Stimulated activated naive B cell treated with anti-CD40 and anti-IgM and Interleukin-4, amounts not matched to agents 10 μg/mL and 1 μg/mL and 100 μg/mL, for 72 hours (primary cell): Measurements from ENCODE around the gene LRRC4.
A peak's percentile ranks its signal among the peaks of the same experiment; 100 is the strongest.

Source experiments
- ATAC-seq, 2 donors: fragments of 150-1000 bp; cut with Tn5 transposase; replicated peaks; 2 replicates each; pipeline ENCODE4 v1.10.0; 2021; ENCODE audit warnings: moderate library complexity in 1 of 2
- DNase-seq: peaks from one replicate; pipeline ENCODE4 v3.0.0; 2021
- H3K27ac Mint-ChIP-seq: one replicate; pipeline ENCODE4 v1.8.0; 2022; ENCODE audit warnings: mild to moderate bottlenecking, mixed read lengths
- H3K27me3 Mint-ChIP-seq, 2 donors: one replicate each; pipeline ENCODE4 v1.8.0; 2022; ENCODE audit warnings: mixed read lengths in 2 of 2
- H3K36me3 Mint-ChIP-seq, 2 donors: one replicate each; pipeline ENCODE4 v1.8.0; 2022; ENCODE audit warnings: mixed read lengths in 2 of 2, mild to moderate bottlenecking in 1 of 2
- H3K4me1 Mint-ChIP-seq, 2 donors: one replicate each; pipeline ENCODE4 v1.8.0; 2022; ENCODE audit warnings: mixed read lengths in 2 of 2, mild to moderate bottlenecking in 1 of 2
- H3K4me3 Mint-ChIP-seq, 2 donors: one replicate each; pipeline ENCODE4 v1.8.0; 2022; ENCODE audit warnings: mild to moderate bottlenecking in 2 of 2, mixed read lengths in 2 of 2, moderate library complexity in 1 of 2
- H3K9me3 Mint-ChIP-seq, 2 donors: one replicate each; pipeline ENCODE4 v1.8.0; 2022; ENCODE audit warnings: mixed read lengths in 2 of 2, mild to moderate bottlenecking in 1 of 2

LRRC4 gene

GRCh38 chr7:128030654-128031611, at the start of gene LRRC4:
Gene LRRC4 (minus strand): TSS chr7:128031437. CDS start chr7:128030640, 797 bp downstream.
- no peaks in the 10 kb centered on the region for H3K9me3 Mint-ChIP-seq
- peaks cover 18 to 52% of the 10 kb centered on the region in 2 donors for H3K4me1 Mint-ChIP-seq
- peaks cover 41 to 46% of the 10 kb centered on the region in 2 donors for H3K36me3 Mint-ChIP-seq
- peak within 1 kb of the TSS; percentile 87 to 90 for H3K4me3 Mint-ChIP-seq
- ATAC-seq (peak; percentile 51 to 55), DNase-seq (peak; percentile 15)
- H3K27me3 Mint-ChIP-seq = peaks cover 0 to 8% of the 10 kb centered on the region in 2 donors
- H3K27ac Mint-ChIP-seq = peak within 1 kb of the TSS; percentile 89

GRCh38 chr7:128080169-128080568, 48.9 kb upstream of the LRRC4 start:
- DNase-seq (no peak), ATAC-seq (no peak)
- H3K27me3 Mint-ChIP-seq = no peaks in the 10 kb centered on the region
- H3K4me3 Mint-ChIP-seq = no peak overlapping the region
- H3K27ac Mint-ChIP-seq = peak overlapping the region; percentile 39
- H3K4me1 Mint-ChIP-seq = no peaks in the 10 kb centered on the region
- peaks cover 40 to 62% of the 10 kb centered on the region in 2 donors for H3K36me3 Mint-ChIP-seq
- no peaks in the 10 kb centered on the region for H3K9me3 Mint-ChIP-seq

- Mint-ChIP-seq H3K27me3 (no peaks in the 10 kb centered on the region), H3K4me1 (no peaks in the 10 kb centered on the region), H3K9me3 (no peaks in the 10 kb centered on the region), H3K4me3 (no peak overlapping the region), H3K27ac (no peak overlapping the region), H3K36me3 (peaks cover 43 to 63% of the 10 kb centered on the region in 2 donors)
- DNase-seq = no peak
- ATAC-seq = no peak
Observed at GRCh38 chr7:128078309-128078708, 47.1 kb upstream of the LRRC4 start.

- ATAC-seq (no peak), DNase-seq (no peak)
- Mint-ChIP-seq H3K9me3 (no peaks in the 10 kb centered on the region), H3K27ac (peak overlapping the region; percentile 51), H3K36me3 (peaks cover 36 to 56% of the 10 kb centered on the region in 2 donors), H3K4me1 (no peaks in the 10 kb centered on the region), H3K27me3 (no peaks in the 10 kb centered on the region), H3K4me3 (no peak overlapping the region)
Observed at GRCh38 chr7:128076796-128077271, 45.6 kb upstream of the LRRC4 start.

- H3K4me1 Mint-ChIP-seq = peaks cover 0 to 2% of the 10 kb centered on the region in 2 donors
- peaks cover 35 to 51% of the 10 kb centered on the region in 2 donors for H3K36me3 Mint-ChIP-seq
- H3K4me3 Mint-ChIP-seq = no peak overlapping the region
- no peaks in the 10 kb centered on the region for H3K9me3 Mint-ChIP-seq
- DNase-seq (no peak), ATAC-seq (no peak)
- no peaks in the 10 kb centered on the region for H3K27me3 Mint-ChIP-seq
- no peak overlapping the region for H3K27ac Mint-ChIP-seq
Observed at GRCh38 chr7:128076196-128076795, 45.1 kb upstream of the LRRC4 start.

GRCh38 chr7:128075242-128076095, 44.2 kb upstream of the LRRC4 start:
- no peaks in the 10 kb centered on the region for H3K9me3 Mint-ChIP-seq
- H3K27me3 Mint-ChIP-seq = no peaks in the 10 kb centered on the region
- peak overlapping the region; percentile 68 for H3K27ac Mint-ChIP-seq
- H3K4me3 Mint-ChIP-seq = no peak overlapping the region
- no peak for ATAC-seq
- no peak for DNase-seq
- peaks cover 33 to 42% of the 10 kb centered on the region in 2 donors for H3K36me3 Mint-ChIP-seq
- peaks cover 0 to 2% of the 10 kb centered on the region in 2 donors for H3K4me1 Mint-ChIP-seq

- Mint-ChIP-seq H3K27ac (peak overlapping the region; percentile 68), H3K4me3 (no peak overlapping the region), H3K36me3 (peaks cover 33 to 42% of the 10 kb centered on the region in 2 donors), H3K4me1 (peaks cover 0 to 2% of the 10 kb centered on the region in 2 donors), H3K9me3 (no peaks in the 10 kb centered on the region), H3K27me3 (no peaks in the 10 kb centered on the region)
- DNase-seq = no peak
- ATAC-seq = no peak
Observed at GRCh38 chr7:128074736-128075135, 43.5 kb upstream of the LRRC4 start.

- Mint-ChIP-seq H3K4me1 (peaks cover 0 to 2% of the 10 kb centered on the region in 2 donors), H3K36me3 (peaks cover 30 to 39% of the 10 kb centered on the region in 2 donors), H3K9me3 (no peaks in the 10 kb centered on the region), H3K27ac (no peak overlapping the region), H3K27me3 (no peaks in the 10 kb centered on the region), H3K4me3 (no peak overlapping the region)
- ATAC-seq = no peak
- no peak for DNase-seq
Observed at GRCh38 chr7:128074336-128074735, 43.1 kb upstream of the LRRC4 start.

- peaks cover 0 to 2% of the 10 kb centered on the region in 2 donors for H3K4me1 Mint-ChIP-seq
- no peaks in the 10 kb centered on the region for H3K9me3 Mint-ChIP-seq
- DNase-seq (no peak), ATAC-seq (no peak)
- H3K27ac Mint-ChIP-seq = peak overlapping the region; percentile 21
- H3K27me3 Mint-ChIP-seq = no peaks in the 10 kb centered on the region
- peaks cover 29 to 39% of the 10 kb centered on the region in 2 donors for H3K36me3 Mint-ChIP-seq
- H3K4me3 Mint-ChIP-seq = no peak overlapping the region
Observed at GRCh38 chr7:128073671-128074310, 42.6 kb upstream of the LRRC4 start.

GRCh38 chr7:128071801-128072200, 40.6 kb upstream of the LRRC4 start:
- Mint-ChIP-seq H3K36me3 (peaks cover 21 to 38% of the 10 kb centered on the region in 2 donors), H3K4me3 (no peak overlapping the region), H3K27ac (peak overlapping the region; percentile 85), H3K9me3 (no peaks in the 10 kb centered on the region), H3K4me1 (peaks cover 3 to 4% of the 10 kb centered on the region in 2 donors), H3K27me3 (no peaks in the 10 kb centered on the region)
- no peak for ATAC-seq
- DNase-seq = no peak

GRCh38 chr7:128071376-128071775, 40.1 kb upstream of the LRRC4 start:
- DNase-seq (no peak), ATAC-seq (no peak)
- peaks cover 21 to 42% of the 10 kb centered on the region in 2 donors for H3K36me3 Mint-ChIP-seq
- H3K27ac Mint-ChIP-seq = no peak overlapping the region
- H3K4me3 Mint-ChIP-seq = no peak overlapping the region
- H3K4me1 Mint-ChIP-seq = peaks cover 5 to 7% of the 10 kb centered on the region in 2 donors
- no peaks in the 10 kb centered on the region for H3K27me3 Mint-ChIP-seq
- no peaks in the 10 kb centered on the region for H3K9me3 Mint-ChIP-seq

- H3K9me3 Mint-ChIP-seq = no peaks in the 10 kb centered on the region
- peaks cover 7 to 12% of the 10 kb centered on the region in 2 donors for H3K4me1 Mint-ChIP-seq
- peaks cover 21 to 45% of the 10 kb centered on the region in 2 donors for H3K36me3 Mint-ChIP-seq
- H3K4me3 Mint-ChIP-seq = no peak overlapping the region
- H3K27me3 Mint-ChIP-seq = no peaks in the 10 kb centered on the region
- ATAC-seq (no peak), DNase-seq (no peak)
- no peak overlapping the region for H3K27ac Mint-ChIP-seq
Observed at GRCh38 chr7:128069373-128070364, 38.4 kb upstream of the LRRC4 start.
